ENCODE data around the gene TMEM63A.

DNA sequence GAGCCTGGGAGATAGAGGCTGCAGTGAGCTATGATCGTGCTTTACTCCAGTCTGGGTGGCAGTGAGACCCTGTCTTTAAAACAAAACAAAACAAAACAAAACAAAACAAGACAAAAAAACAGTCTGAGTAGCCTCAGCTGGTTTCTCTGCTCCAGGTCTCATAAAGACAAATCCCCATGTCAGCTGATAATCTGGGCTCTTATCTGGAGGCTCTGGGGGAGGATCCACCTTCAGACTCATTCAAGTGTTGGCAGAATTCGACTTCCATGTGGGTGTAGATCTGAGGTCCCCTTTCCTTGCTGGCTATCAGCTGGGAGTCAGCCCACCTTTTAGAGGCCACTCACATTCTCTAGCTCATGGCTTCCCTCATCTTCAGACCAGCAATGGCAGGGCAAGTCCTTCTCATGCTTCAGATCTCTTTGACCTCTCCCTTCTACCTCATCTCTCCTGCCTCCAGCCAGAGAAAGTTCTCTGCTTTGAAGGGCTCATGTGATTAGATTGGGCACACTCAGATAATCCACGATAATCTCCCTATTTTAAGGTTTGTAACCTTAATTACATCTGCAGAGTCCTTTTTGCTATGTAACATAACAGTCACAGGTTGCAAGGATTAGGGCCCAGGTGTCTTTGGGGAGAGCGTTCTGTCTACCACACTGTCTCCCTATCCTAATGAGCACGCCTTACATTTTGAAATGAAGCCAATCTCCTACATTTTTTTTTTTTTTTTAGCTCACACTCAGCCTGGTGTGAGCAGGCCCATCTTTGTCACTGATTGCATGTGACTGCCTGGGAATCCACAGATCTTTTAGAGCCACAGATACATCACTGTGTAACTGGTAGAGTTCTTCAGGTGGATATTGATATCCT, 49.3 kb upstream of the TMEM63A start:
- TF ChIP-seq, protein P1, sequence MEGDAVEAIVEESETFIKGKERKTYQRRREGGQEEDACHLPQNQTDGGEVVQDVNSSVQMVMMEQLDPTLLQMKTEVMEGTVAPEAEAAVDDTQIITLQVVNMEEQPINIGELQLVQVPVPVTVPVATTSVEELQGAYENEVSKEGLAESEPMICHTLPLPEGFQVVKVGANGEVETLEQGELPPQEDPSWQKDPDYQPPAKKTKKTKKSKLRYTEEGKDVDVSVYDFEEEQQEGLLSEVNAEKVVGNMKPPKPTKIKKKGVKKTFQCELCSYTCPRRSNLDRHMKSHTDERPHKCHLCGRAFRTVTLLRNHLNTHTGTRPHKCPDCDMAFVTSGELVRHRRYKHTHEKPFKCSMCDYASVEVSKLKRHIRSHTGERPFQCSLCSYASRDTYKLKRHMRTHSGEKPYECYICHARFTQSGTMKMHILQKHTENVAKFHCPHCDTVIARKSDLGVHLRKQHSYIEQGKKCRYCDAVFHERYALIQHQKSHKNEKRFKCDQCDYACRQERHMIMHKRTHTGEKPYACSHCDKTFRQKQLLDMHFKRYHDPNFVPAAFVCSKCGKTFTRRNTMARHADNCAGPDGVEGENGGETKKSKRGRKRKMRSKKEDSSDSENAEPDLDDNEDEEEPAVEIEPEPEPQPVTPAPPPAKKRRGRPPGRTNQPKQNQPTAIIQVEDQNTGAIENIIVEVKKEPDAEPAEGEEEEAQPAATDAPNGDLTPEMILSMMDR (IDR thresholded peaks at IDR 0.05; ENCODE audit: low read length), result no peak
- TF ChIP-seq EZH2 (optimal IDR thresholded peaks at IDR 0.05; ENCODE audit: low read depth, low read length), result no peak

All from MM.1S (cell line).